HEK293 (cell line): ENCODE measurements around the gene ARHGEF39.

Experiments
- CTCF ChIA-PET: fragments of 350-600 bp; formaldehyde crosslinking; extraction: SDS; loops from one replicate; lab custom pipeline; 2021; ENCODE audit warnings: antibody characterized with exemption; lab: Yijun Ruan, JAX
- POLR2A ChIA-PET: fragments of 300-600 bp; formaldehyde crosslinking; extraction: SDS; loops from one replicate; lab custom pipeline; 2020; ENCODE audit warnings: antibody characterized with exemption, inconsistent platforms; lab: Yijun Ruan, JAX
- H3K27ac ChIP-seq: fragments of 200-500 bp; sonication (Bioruptor generic); 2 replicates; pipeline ENCODE4 v1.5.1; 2014; ENCODE audit warnings: low read depth, low read length, control low read depth, inconsistent platforms; ENCODE audit errors: extremely low read depth
- H3K36me3 ChIP-seq, 2 experiments: fragments of 200-500 bp in 1 of 2; sonication (Bioruptor generic) in 1 of 2; 1 replicate in 1 of 2; 2 replicates in 1 of 2; pipeline ENCODE4 v1.5.1; 2014 to 2017; ENCODE audit warnings: inconsistent platforms in 2 of 2, low read length in 2 of 2; ENCODE audit not compliant: control insufficient read depth in 2 of 2, insufficient read depth in 1 of 2
- H3K4me1 ChIP-seq: fragments of 200-500 bp; sonication (Bioruptor generic); 2 replicates; pipeline ENCODE4 v1.5.1; 2014; ENCODE audit warnings: mild to moderate bottlenecking, low read length, inconsistent platforms; ENCODE audit not compliant: control insufficient read depth, insufficient read depth
- H3K4me3 ChIP-seq: 2 replicates; pipeline ENCODE4 v1.5.1; 2011; ENCODE audit warnings: low read depth, mild to moderate bottlenecking, control low read depth, low read length, moderate library complexity
- H3K9me3 ChIP-seq: fragments of 200-500 bp; sonication (Bioruptor generic); 2 replicates; pipeline ENCODE4 v1.5.1; 2014; ENCODE audit warnings: low read depth, low read length, inconsistent platforms; ENCODE audit not compliant: control insufficient read depth, insufficient read depth
- GLIS1 ChIP-seq: fragments of 450-650 bp; formaldehyde crosslinking; IDR thresholded peaks from 2 replicates; pipeline ENCODE4 v1.5.1; 2016; ENCODE audit warnings: missing biosample characterization, missing genetic modification characterization
- HOXA7 ChIP-seq: sonication (generic); formaldehyde crosslinking; IDR thresholded peaks from 2 replicates; pipeline ENCODE4 v1.8.1; 2022; ENCODE audit warnings: missing genetic modification reagents, borderline replicate concordance
- HOXC10 ChIP-seq: sonication (generic); formaldehyde crosslinking; IDR thresholded peaks from 2 replicates; pipeline ENCODE4 v1.8.1; 2023; ENCODE audit warnings: mild to moderate bottlenecking, missing genetic modification reagents
- HOXD13 ChIP-seq: sonication (generic); formaldehyde crosslinking; IDR thresholded peaks from 2 replicates; pipeline ENCODE4 v1.8.0; 2022; ENCODE audit warnings: missing genetic modification reagents, borderline replicate concordance
- IKZF3 ChIP-seq: fragments of 450-650 bp; IDR thresholded peaks from 2 replicates; pipeline ENCODE4 v1.5.0; 2018; ENCODE audit warnings: missing biosample characterization, mild to moderate bottlenecking, missing genetic modification characterization, moderate library complexity
- SCRT1 ChIP-seq: fragments of 450-650 bp; formaldehyde crosslinking; IDR thresholded peaks from 2 replicates; pipeline ENCODE4 v1.5.1; 2016; ENCODE audit warnings: missing biosample characterization, missing genetic modification characterization, borderline replicate concordance
- ZBTB1 ChIP-seq: fragments of 450-650 bp; formaldehyde crosslinking; IDR thresholded peaks from 2 replicates; pipeline ENCODE4 v1.5.1; 2016; ENCODE audit warnings: missing biosample characterization, missing genetic modification characterization
- ZBTB48 ChIP-seq: fragments of 450-650 bp; formaldehyde crosslinking; IDR thresholded peaks from 2 replicates; pipeline ENCODE4 v1.5.1; 2016; ENCODE audit warnings: missing biosample characterization, missing genetic modification characterization
- ZNF112 ChIP-seq: fragments of 450-650 bp; formaldehyde crosslinking; IDR thresholded peaks from 2 replicates; pipeline ENCODE4 v1.5.0; 2017; ENCODE audit warnings: missing biosample characterization, missing genetic modification characterization
- ZNF404 ChIP-seq: fragments of 450-650 bp; formaldehyde crosslinking; IDR thresholded peaks from 2 replicates; pipeline ENCODE4 v1.5.1; 2017; ENCODE audit warnings: missing biosample characterization, missing genetic modification characterization
- ZNF555 ChIP-seq: fragments of 450-650 bp; formaldehyde crosslinking; conservative IDR thresholded peaks from 2 replicates; pipeline ENCODE4 v1.5.1; 2017; ENCODE audit warnings: missing biosample characterization, mild to moderate bottlenecking, missing genetic modification characterization, inconsistent platforms
- ZNF791 ChIP-seq: fragments of 450-650 bp; formaldehyde crosslinking; IDR thresholded peaks from 2 replicates; pipeline ENCODE4 v1.5.1; 2016; ENCODE audit warnings: missing biosample characterization, missing genetic modification characterization
- TF ChIP-seq, protein P1 (sequence below): fragments of 450-650 bp; formaldehyde crosslinking; IDR thresholded peaks from 2 replicates; pipeline ENCODE4 v1.5.1; 2016; ENCODE audit warnings: missing biosample characterization, missing genetic modification characterization
- TF ChIP-seq, protein P2 (sequence below): fragments of 450-650 bp; formaldehyde crosslinking; IDR thresholded peaks from 2 replicates; pipeline ENCODE4 v1.5.1; 2016; ENCODE audit warnings: missing biosample characterization, missing genetic modification characterization
- TF ChIP-seq, protein P3 (sequence below): fragments of 450-650 bp; formaldehyde crosslinking; optimal IDR thresholded peaks from 2 replicates; pipeline ENCODE3; 2016; ENCODE audit warnings: missing biosample characterization, mild to moderate bottlenecking, missing genetic modification characterization
- TF ChIP-seq, protein P4 (sequence below): fragments of 450-650 bp; formaldehyde crosslinking; IDR thresholded peaks from 2 replicates; pipeline ENCODE4 v1.5.1; 2016; ENCODE audit warnings: missing biosample characterization, missing genetic modification characterization
- TF ChIP-seq, protein P5 (sequence below): fragments of 450-650 bp; formaldehyde crosslinking; IDR thresholded peaks from 2 replicates; pipeline ENCODE4 v1.5.1; 2016; ENCODE audit warnings: missing biosample characterization, missing genetic modification characterization
- TF ChIP-seq, protein P6 (sequence below): fragments of 450-650 bp; formaldehyde crosslinking; IDR thresholded peaks from 2 replicates; pipeline ENCODE4 v1.5.1; 2016; ENCODE audit warnings: missing biosample characterization, missing genetic modification characterization

ARHGEF39 gene

DNA sequence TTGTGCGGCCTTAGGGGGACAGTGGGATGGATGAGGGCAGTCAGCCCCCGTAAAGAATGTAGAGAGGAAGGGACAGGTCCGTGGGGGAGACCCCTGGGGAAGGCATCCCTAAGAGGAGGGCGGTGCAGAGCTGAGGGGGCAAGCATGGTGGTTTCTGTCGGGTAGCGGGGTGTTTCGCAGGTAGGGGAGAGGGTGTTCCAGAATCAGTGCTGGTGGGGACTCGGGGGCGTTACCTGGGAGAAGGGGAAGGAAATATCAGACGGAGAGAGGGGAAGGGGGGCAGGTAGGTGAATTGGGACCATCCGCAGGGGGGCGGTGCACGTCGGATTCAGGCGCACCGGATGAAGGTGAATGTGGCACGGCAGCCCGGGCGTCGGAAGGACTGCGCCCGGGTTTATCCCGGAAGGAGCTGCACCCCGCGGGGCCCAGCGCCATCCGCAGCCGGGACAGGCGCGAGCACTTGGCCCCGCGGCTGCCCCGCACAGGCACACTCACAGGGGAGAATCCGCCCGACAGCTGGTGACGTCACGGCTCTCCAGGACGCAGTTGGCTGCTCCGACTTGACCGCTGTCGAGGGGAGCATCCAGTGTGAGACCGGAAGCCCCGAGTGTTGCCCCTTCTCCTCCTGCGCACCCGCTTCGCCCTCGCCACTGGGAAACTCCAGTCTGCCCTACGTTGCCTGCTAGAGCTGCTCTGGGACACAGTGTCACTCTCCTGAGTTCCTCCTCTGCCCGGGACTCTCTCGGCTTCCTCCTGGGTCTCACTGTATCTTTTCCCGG, 48.1 kb downstream of the ARHGEF39 start:
- Histone ChIP-seq H3K4me1 (no peaks in the 10 kb centered on the region), H3K4me3 (no peak overlapping the region), H3K36me3 (no peaks in the 10 kb centered on the region), H3K27ac (no peak overlapping the region), H3K9me3 (no peaks in the 10 kb centered on the region)
- ChIA-PET CTCF (interaction anchor here (0.6 to 1.2 kb wide), 6 partner anchors 10 to 79 kb away, joined by 3 to 5 read pairs (median 3); no protein-coding TSS in a partner anchor), POLR2A (no interaction called here)
- TF ChIP-seq ZNF791 (tag by site-specific recombination) = no peak
- TF ChIP-seq ZNF112 (tag by site-specific recombination) = no peak
- TF ChIP-seq, protein P1, sequence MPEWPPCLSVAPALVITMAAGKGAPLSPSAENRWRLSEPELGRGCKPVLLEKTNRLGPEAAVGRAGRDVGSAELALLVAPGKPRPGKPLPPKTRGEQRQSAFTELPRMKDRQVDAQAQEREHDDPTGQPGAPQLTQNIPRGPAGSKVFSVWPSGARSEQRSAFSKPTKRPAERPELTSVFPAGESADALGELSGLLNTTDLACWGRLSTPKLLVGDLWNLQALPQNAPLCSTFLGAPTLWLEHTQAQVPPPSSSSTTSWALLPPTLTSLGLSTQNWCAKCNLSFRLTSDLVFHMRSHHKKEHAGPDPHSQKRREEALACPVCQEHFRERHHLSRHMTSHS = no peak
- TF ChIP-seq, protein P2, sequence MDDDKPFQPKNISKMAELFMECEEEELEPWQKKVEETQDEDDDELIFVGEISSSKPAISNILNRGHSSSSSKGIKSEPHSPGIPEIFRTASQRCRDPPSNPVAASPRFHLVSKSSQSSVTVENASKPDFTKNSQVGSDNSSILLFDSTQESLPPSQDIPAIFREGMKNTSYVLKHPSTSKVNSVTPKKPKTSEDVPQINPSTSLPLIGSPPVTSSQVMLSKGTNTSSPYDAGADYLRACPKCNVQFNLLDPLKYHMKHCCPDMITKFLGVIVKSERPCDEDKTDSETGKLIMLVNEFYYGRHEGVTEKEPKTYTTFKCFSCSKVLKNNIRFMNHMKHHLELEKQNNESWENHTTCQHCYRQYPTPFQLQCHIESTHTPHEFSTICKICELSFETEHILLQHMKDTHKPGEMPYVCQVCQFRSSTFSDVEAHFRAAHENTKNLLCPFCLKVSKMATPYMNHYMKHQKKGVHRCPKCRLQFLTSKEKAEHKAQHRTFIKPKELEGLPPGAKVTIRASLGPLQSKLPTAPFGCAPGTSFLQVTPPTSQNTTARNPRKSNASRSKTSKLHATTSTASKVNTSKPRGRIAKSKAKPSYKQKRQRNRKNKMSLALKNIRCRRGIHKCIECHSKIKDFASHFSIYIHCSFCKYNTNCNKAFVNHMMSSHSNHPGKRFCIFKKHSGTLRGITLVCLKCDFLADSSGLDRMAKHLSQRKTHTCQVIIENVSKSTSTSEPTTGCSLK = no peak
- TF ChIP-seq ZBTB1 (tag by site-specific recombination) = no peak
- TF ChIP-seq, protein P3, sequence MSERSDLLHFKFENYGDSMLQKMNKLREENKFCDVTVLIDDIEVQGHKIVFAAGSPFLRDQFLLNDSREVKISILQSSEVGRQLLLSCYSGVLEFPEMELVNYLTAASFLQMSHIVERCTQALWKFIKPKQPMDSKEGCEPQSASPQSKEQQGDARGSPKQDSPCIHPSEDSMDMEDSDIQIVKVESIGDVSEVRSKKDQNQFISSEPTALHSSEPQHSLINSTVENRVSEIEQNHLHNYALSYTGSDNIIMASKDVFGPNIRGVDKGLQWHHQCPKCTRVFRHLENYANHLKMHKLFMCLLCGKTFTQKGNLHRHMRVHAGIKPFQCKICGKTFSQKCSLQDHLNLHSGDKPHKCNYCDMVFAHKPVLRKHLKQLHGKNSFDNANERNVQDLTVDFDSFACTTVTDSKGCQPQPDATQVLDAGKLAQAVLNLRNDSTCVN (tag by site-specific recombination) = no peak
- TF ChIP-seq, protein P4, sequence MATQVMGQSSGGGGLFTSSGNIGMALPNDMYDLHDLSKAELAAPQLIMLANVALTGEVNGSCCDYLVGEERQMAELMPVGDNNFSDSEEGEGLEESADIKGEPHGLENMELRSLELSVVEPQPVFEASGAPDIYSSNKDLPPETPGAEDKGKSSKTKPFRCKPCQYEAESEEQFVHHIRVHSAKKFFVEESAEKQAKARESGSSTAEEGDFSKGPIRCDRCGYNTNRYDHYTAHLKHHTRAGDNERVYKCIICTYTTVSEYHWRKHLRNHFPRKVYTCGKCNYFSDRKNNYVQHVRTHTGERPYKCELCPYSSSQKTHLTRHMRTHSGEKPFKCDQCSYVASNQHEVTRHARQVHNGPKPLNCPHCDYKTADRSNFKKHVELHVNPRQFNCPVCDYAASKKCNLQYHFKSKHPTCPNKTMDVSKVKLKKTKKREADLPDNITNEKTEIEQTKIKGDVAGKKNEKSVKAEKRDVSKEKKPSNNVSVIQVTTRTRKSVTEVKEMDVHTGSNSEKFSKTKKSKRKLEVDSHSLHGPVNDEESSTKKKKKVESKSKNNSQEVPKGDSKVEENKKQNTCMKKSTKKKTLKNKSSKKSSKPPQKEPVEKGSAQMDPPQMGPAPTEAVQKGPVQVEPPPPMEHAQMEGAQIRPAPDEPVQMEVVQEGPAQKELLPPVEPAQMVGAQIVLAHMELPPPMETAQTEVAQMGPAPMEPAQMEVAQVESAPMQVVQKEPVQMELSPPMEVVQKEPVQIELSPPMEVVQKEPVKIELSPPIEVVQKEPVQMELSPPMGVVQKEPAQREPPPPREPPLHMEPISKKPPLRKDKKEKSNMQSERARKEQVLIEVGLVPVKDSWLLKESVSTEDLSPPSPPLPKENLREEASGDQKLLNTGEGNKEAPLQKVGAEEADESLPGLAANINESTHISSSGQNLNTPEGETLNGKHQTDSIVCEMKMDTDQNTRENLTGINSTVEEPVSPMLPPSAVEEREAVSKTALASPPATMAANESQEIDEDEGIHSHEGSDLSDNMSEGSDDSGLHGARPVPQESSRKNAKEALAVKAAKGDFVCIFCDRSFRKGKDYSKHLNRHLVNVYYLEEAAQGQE (tag by site-specific recombination) = no peak
- TF ChIP-seq GLIS1 (tag by site-specific recombination) = no peak
- TF ChIP-seq, protein P5, sequence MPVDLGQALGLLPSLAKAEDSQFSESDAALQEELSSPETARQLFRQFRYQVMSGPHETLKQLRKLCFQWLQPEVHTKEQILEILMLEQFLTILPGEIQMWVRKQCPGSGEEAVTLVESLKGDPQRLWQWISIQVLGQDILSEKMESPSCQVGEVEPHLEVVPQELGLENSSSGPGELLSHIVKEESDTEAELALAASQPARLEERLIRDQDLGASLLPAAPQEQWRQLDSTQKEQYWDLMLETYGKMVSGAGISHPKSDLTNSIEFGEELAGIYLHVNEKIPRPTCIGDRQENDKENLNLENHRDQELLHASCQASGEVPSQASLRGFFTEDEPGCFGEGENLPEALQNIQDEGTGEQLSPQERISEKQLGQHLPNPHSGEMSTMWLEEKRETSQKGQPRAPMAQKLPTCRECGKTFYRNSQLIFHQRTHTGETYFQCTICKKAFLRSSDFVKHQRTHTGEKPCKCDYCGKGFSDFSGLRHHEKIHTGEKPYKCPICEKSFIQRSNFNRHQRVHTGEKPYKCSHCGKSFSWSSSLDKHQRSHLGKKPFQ (tag by site-specific recombination) = no peak
- TF ChIP-seq SCRT1 (tag by site-specific recombination) = no peak
- TF ChIP-seq, protein P6, sequence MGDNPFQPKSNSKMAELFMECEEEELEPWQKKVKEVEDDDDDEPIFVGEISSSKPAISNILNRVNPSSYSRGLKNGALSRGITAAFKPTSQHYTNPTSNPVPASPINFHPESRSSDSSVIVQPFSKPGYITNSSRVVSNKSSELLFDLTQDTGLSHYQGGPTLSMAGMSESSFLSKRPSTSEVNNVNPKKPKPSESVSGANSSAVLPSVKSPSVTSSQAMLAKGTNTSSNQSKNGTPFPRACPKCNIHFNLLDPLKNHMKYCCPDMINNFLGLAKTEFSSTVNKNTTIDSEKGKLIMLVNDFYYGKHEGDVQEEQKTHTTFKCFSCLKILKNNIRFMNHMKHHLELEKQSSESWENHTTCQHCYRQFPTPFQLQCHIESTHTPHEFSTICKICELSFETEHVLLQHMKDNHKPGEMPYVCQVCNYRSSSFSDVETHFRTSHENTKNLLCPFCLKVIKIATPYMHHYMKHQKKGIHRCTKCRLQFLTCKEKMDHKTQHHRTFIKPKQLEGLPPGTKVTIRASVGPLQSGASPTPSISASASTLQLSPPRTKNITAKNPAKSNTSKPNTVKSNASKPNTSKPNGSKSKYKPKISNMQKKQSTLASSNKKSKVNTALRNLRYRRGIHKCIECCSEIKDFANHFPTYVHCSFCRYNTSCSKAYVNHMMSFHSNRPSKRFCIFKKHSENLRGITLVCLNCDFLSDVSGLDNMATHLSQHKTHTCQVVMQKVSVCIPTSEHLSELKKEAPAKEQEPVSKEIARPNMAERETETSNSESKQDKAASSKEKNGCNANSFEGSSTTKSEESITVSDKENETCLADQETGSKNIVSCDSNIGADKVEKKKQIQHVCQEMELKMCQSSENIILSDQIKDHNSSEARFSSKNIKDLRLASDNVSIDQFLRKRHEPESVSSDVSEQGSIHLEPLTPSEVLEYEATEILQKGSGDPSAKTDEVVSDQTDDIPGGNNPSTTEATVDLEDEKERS (tag by site-specific recombination) = no peak
- no peak for TF ChIP-seq HOXC10 (CRISPR knock-in tag)
- no peak for TF ChIP-seq HOXA7 (CRISPR knock-in tag)
- no peak for TF ChIP-seq ZNF404 (tag by site-specific recombination)
- no peak for TF ChIP-seq IKZF3 (tag by site-specific recombination)
- TF ChIP-seq ZBTB48 = no peak
- TF ChIP-seq ZNF555 (tag by site-specific recombination) = no peak
- no peak for TF ChIP-seq HOXD13
